HG02840 (cell line): ENCODE data around the gene CATSPER4.
A peak's percentile ranks its signal among the peaks of the same experiment; 100 is the strongest.
"Not testable (repeated sequence)": the region's sequence is repeated elsewhere in the genome, so short reads cannot be mapped to it uniquely, and the experiment has no call there.

Experiments used
- ATAC-seq: cut with Tn5 transposase; IDR thresholded peaks from one replicate; pipeline ENCODE4 v1.9.1; 2021; ENCODE audit warnings: mild to moderate bottlenecking, moderate library complexity, moderate number of reproducible peaks; ENCODE audit not compliant: unreplicated experiment, low FRiP score

The CATSPER4 gene

GRCh38 chr1:26189331-26189730 lies 1.1 kb upstream of the CATSPER4 start:
- no peak for ATAC-seq

GRCh38 chr1:26189751-26190275 lies 589 bp upstream of the CATSPER4 start:
- ATAC-seq = no peak

GRCh38 chr1:26191739-26192138 lies 1.3 kb downstream of the CATSPER4 start:
- no peak for ATAC-seq

GRCh38 chr1:26195805-26196204 lies 5.4 kb downstream of the CATSPER4 start:
- ATAC-seq = no peak

GRCh38 chr1:26197301-26197700 lies 6.9 kb downstream of the CATSPER4 start:
- ATAC-seq = no peak

- no peak for ATAC-seq
Observed at GRCh38 chr1:26197813-26198212, 7.4 kb downstream of the CATSPER4 start.

GRCh38 chr1:26200413-26200812 lies 10.0 kb downstream of the CATSPER4 start:
- no peak for ATAC-seq

GRCh38 chr1:26203642-26204318 lies 13.4 kb downstream of the CATSPER4 start:
- ATAC-seq = no peak

- ATAC-seq = no peak
Observed at GRCh38 chr1:26210147-26210870, 19.9 kb downstream of the CATSPER4 start.

- ATAC-seq = no peak
Observed at GRCh38 chr1:26212726-26213125, 22.3 kb downstream of the CATSPER4 start.

GRCh38 chr1:26213335-26213905 lies 23.0 kb downstream of the CATSPER4 start:
- ATAC-seq = no peak

GRCh38 chr1:26215246-26215645 lies 24.8 kb downstream of the CATSPER4 start:
- ATAC-seq = no peak

GRCh38 chr1:26218906-26219494 lies 28.6 kb downstream of the CATSPER4 start:
- ATAC-seq = no peak

GRCh38 chr1:26220199-26220912 lies 30.0 kb downstream of the CATSPER4 start:
- no peak for ATAC-seq

GRCh38 chr1:26221094-26221493 lies 30.7 kb downstream of the CATSPER4 start:
- no peak for ATAC-seq

GRCh38 chr1:26224606-26225005 lies 34.2 kb downstream of the CATSPER4 start:
- no peak for ATAC-seq

GRCh38 chr1:26225033-26225831 lies 34.8 kb downstream of the CATSPER4 start:
- ATAC-seq = no peak

- not testable (repeated sequence) for ATAC-seq
Observed at GRCh38 chr1:26230682-26231081, 40.3 kb downstream of the CATSPER4 start.

- peak; percentile 90 for ATAC-seq
Observed at GRCh38 chr1:26233903-26234643, 43.7 kb downstream of the CATSPER4 start, which contains the start of gene CEP85. TSS of gene CEP85 (plus strand) at chr1:26234200. CDS start at chr1:26239784, 5,584 bp downstream.
